ENCODE measurements around the gene ZFAND3.

GRCh38 chr6:38015341-38015740 is 195.8 kb downstream of the ZFAND3 start:
- TF ChIP-seq CTCF (IDR thresholded peaks at IDR 0.05; ENCODE audit: poor library complexity, severe bottlenecking): no peak
- TF ChIP-seq SMC3 (conservative IDR thresholded peaks at IDR 0.05; ENCODE audit: poor library complexity): no peak
- no peak for TF ChIP-seq POLR2AphosphoS5 (IDR thresholded peaks at IDR 0.05)
- no peak for TF ChIP-seq TAF1 (IDR thresholded peaks at IDR 0.05; ENCODE audit: low read depth)
- TF ChIP-seq REST (IDR thresholded peaks at IDR 0.05; ENCODE audit: borderline replicate concordance): no peak
- TF ChIP-seq EZH2 (IDR thresholded peaks at IDR 0.05; ENCODE audit: borderline replicate concordance, insufficient read depth, low read length, poor library complexity, severe bottlenecking): no peak

Measured in neural cell (in vitro differentiated cells).